A549 (cell line): ENCODE measurements around the gene ZSCAN10.

ENCODE experiments used
- EP300 ChIP-seq, 2 experiments: fragments of >200 bp; sonication (Bioruptor Twin); formaldehyde crosslinking; IDR thresholded peaks; 2 replicates in 1 of 2; 3 replicates in 1 of 2; pipeline ENCODE4 v1.6.1; 2016 to 2017
- ZNF302 ChIP-seq: fragments of 250-450 bp; sonication (Bioruptor Pico); IDR thresholded peaks from 2 replicates; pipeline ENCODE4 v1.9.0; 2021; ENCODE audit warnings: inconsistent platforms, mild to moderate bottlenecking, moderate library complexity

DNA sequence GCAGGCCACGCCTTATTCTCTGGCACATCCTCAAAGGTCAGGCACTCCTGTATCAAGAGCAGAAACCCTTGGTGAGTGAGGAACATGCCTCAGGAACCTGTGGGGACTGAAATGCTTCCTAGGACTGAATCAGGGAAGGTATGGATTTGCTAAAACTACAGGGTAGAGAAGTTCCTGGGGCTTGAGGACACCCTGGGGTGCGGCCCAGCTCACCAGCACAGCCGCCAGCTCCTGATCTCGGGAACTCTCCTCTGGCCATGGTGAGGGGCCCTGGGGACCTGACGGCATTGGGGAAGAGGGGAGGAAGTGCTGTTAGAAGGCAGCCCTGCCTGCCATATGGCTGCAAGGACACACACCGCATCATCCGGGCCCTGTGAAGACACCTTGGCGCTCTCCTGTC, 7.5 kb downstream of the ZSCAN10 start:
- no peak for TF ChIP-seq EP300 (IDR thresholded peaks at IDR 0.05)
- no peak for TF ChIP-seq ZNF302 (CRISPR knock-in tag)
